ENCODE data around the gene MYB.
"Not testable (repeated sequence)": the region's sequence is repeated elsewhere in the genome, so short reads cannot be mapped to it uniquely, and the experiment has no call there.

Gene MYB

DNA sequence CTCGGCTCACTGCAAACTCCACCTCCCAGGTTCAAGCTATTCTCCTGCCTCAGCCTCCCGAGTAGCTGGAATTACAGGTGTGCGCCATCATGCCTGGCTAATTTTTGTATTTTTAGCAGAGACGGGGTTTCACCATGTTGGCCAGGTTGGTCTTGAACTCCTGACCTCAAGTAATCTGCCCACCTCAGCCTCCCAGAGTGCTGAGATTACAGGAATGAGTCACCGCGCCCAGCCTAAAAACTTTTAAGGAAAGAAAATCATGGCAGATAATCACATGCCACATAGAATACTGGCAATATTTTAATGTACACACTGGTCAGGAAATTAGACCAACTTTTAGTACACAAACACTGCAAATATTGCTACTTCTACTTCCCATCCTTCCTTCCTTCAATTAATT, 16.7 kb upstream of the MYB start:
- DNase-seq (ENCODE audit: low read depth, low spot score): not testable (repeated sequence)

DNA sequence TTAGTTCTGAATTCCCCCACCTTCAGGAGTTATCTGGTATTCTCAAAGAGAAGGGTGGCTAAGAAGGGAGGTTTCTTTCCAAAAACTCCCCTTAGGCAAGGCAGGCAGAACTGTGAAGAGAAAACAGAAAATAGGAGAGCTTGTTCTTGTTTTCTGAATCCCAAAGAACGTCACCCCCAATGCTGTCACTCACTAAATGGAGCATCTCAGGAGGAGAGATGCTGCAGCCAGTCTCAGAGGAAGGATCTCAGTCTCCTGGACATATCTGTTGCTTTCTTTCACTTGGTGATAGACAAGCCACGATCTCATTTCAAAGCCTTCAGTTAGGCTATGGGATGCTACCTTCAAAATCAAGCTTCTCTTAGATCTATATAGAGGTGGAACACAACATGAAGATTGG, 16.1 kb upstream of the MYB start:
- no peak for DNase-seq (ENCODE audit: low read depth, low spot score)

DNA sequence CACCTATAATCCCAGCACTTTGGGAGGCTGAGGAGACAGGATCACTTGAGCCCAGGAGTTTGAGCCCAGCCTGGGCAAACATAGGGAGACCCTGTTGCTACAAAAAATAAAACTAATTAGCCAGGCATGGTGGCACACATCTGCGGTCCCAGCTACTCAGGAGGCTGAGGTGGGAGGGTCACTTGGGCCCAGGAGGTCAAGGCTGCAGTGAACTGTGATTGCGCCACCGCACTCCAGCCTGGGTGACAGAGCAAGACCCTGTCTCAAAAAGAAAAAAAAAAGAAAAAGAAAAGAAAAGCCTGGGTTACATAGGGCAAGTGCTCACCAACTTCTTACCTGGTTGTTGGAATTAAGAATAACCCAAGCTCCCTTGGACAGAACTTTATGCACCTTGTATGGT, 14.6 kb upstream of the MYB start:
- no peak for DNase-seq (ENCODE audit: low read depth, low spot score)

- DNase-seq (ENCODE audit: low read depth, low spot score): no peak
Measured at GRCh38 chr6:135167617-135168016, 13.5 kb upstream of the MYB start.

DNA sequence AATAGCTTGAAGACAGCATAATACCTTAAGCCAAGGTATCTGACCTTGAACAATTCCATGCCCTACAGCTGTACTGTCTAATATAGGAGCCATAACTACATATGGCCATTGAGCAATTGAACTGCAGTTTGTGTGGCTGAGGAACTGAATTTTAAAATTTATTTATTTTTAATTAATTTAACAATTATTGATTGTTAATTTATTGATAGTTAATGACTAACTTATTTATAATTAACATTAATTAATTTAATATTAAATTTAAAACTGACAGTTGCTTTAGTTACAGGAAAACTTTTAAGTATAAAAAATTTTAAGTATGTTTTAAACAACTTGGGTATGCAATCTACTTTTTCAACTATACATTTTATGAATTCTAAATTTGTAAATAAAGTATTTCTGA, 12.3 kb upstream of the MYB start:
- DNase-seq (ENCODE audit: low read depth, low spot score): no peak

GRCh38 chr6:135170238-135170637, 10.9 kb upstream of the MYB start:
- no peak for DNase-seq (ENCODE audit: low read depth, low spot score)

GRCh38 chr6:135170849-135171248, 10.3 kb upstream of the MYB start:
- no peak for DNase-seq (ENCODE audit: low read depth, low spot score)

GRCh38 chr6:135173242-135173988, 7.7 kb upstream of the MYB start:
- no peak for DNase-seq (ENCODE audit: low read depth, low spot score)

DNA sequence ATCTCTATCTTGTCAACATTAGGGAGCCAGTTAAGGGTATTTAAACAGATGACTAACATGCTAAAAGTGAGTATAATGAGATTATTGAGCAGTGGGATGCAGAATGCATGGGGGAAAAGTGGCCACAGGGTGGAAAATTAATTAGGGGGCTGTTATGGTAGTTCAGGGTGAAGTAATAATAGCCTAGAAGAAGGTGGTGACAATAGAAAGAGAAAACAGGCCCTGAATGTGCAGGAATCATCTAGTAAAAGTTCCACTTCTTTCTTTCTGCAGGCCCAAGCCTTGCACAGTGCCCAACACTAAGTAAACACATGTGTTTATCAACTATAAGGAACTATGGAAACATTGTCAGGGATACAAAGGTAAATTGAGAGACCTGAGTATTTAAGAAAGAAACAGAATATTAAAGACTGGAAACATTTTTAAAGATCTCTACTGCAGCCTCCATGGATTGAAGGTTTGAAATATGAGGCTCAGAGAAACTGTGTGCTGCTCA, 7.1 kb upstream of the MYB start:
- DNase-seq (ENCODE audit: low read depth, low spot score): no peak

GRCh38 chr6:135176058-135176457, 5.0 kb upstream of the MYB start:
- no peak for DNase-seq (ENCODE audit: low read depth, low spot score)

DNA sequence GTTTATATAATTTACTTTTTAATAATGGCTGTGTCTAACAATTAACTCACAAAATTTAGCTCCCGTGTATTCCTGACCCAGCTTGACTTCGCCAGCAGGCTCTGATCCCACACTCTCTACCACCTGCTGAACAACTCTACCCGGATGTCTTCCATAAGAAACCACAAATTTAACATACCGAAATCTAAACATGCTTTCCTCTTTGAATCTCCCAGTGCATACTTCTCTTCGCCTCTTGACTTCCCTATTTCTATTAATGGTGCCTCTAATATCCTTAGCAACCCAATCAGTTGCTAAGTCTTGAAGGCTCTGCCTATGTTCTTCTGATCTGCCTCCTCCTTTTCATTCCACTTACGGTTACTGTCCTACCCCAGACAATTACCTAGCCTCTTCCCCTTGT, 4.6 kb upstream of the MYB start:
- no peak for DNase-seq (ENCODE audit: low read depth, low spot score)

DNA sequence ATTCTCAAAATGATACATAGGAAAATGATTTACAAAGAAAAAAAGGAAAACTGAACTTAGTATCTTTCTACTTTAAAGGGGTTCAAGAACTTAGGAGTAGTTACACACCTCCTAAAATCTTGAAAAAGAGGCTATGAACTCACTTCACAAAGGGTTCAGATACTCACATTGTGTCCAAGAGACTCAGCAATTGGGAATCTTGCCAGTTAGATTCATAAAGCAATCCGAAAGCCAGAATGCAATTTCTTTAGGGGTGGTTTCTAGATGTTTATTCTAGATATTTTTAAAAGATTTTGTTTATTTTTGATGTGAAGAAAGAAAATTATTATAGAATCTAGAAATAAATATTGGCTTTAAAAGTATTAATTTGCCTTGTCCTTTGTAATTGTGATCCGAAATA, 1.7 kb upstream of the MYB start:
- no peak for DNase-seq (ENCODE audit: low read depth, low spot score)

GRCh38 chr6:135179920-135180541, 1.1 kb upstream of the MYB start:
- no peak for DNase-seq (ENCODE audit: low read depth, low spot score)

DNA sequence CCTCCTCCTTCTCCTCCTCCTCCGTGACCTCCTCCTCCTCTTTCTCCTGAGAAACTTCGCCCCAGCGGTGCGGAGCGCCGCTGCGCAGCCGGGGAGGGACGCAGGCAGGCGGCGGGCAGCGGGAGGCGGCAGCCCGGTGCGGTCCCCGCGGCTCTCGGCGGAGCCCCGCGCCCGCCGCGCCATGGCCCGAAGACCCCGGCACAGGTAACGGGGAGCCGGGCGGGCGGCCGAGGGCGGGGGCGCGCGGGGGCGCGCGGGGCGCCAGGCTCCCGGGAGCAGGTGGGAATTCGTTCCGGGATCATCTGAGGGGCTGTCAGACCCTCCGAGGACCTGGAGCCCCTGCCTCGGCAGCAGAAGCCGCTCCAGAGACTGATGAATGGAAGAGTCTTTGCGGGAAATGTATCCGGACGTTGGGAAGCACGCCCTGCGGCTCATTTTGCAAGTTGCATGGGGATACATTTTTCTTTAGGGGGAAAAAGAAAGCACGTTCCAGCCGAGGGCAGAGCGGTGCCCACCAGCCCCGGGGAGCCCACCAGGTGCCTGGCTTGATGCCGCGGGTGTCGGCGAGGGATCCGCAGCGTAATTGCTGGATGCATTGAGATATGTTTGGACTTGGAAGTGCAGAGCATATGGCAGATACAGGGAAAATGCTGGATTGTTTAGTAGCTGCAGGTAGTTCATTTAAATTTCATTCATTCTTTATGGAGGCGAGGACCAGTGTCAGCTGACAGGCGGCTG, 394 bp downstream of the MYB start:
- no peak for DNase-seq (ENCODE audit: low read depth, low spot score)

- DNase-seq (ENCODE audit: low read depth, low spot score): no peak
Measured at GRCh38 chr6:135182071-135183001, 1.2 kb downstream of the MYB start.

DNA sequence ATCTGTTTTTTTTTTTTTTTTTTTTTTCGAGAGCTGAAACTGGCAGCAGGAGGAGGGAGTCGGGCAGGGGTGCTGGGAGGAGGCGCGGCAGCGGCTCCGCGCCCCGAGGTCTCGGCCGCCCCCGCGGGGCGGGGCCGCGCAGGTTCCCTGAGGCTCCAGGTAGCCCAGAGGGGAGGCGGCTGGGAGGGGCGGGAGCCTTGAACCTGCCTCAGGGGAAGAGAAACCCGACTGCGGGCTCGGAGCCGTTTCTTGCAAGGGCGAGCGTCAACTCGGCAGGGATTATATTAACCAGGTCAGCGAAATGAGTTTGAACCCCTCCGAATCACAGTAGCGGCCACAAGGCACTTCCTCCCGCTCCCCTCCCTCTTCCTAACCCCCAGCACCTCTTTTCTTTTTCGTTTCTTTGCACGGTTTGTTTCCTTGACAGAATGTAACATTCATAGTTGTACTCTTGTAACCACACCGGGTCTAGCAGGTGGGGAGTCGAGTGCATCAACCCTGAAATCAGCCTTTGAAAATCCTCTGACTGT, 2.0 kb downstream of the MYB start:
- DNase-seq (ENCODE audit: low read depth, low spot score): no peak

DNA sequence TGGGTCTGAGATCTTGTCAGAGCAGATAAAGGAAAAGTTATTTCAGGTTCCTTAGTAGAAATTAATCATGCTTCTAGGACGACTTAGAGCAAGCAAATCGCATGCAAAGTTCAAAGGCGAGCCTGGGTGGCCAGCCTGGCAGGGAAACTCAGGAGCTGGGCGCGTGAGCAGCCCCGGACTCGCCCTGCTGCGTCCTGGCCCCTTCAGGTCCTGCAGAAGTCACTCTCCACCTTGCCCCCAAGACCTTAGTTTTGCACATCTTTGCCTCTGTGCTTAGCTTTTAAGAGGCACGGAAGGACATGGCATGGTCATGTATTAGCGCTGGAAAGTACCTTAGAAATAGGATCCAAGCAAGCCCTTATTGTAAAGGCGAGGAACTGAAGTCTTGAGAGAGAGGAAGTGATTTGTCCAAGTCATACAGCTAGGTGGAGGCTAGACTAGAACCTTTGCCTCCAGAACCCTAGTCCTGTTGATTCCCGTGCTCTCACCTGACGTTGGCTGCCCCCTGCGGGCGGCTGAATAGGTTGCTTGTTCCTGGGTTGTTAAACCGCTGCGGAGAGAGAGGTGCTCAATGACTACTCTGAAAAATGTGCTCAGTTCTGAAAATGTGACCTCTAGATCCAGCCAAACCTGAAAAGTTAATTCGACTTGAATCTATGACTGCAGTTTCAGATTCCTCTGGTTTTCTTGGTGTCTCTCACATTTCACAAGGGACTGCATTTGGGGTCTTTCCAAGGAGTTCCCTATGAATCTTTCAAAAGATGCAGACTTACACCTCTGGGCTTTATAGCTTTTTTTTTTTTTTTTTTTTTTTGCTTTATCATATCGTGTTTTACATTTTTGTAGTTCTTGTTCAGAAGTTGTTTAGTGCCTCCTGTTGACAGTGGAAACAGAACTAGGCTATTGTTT, 2.7 kb downstream of the MYB start:
- no peak for DNase-seq (ENCODE audit: low read depth, low spot score)

DNA sequence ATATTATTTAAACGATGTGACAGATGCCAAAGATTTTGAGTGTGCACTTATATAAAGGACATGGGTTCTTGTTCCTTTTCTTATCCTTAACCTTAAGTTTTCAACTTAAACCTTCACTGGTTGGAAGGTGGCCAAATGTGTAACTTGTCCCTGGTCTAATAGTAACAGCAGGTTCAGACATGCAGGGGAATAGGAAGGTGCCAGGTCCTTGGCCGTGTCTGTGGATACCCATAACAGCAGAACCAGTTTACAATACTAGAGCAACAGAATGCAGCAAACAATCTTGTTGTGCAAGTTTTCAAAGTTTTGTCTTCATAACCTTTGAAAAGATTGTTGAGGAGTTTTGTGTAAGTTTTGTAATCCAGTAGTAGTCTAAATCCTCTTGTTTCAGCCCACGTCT, 4.4 kb downstream of the MYB start:
- DNase-seq (ENCODE audit: low read depth, low spot score): no peak

- DNase-seq (ENCODE audit: low read depth, low spot score): no peak
Measured at GRCh38 chr6:135186255-135186654, 5.1 kb downstream of the MYB start.

DNA sequence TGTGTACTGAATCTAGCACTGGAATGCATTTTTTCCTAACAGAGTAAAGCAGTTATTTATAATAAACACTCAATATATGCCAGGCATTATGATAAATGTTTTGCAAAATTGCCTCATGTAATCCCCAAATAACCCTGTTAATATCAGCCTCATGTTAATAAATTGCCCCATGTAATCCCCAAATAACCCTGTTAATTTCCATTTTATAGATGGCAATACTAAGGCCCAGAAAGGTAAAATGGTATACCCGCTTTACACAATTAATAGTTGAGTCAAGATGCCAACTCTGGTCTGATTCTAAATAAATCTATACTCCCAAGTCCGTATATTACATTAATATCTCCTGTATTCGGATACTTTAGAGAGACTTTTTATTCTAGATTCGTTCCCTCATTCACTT, 6.3 kb downstream of the MYB start:
- no peak for DNase-seq (ENCODE audit: low read depth, low spot score)
